AG09319 (cell line): ENCODE measurements around the gene SPATA16.

Experiments used
- DNase-seq: peaks from one replicate; pipeline ENCODE4 v3.0.0-alpha.2; 2010; ENCODE audit warnings: low read depth; ENCODE audit errors: extremely low read depth
- CTCF ChIP-seq: IDR thresholded peaks from 2 replicates; pipeline ENCODE4 v1.5.1; 2011; ENCODE audit warnings: low read depth, mild to moderate bottlenecking, inconsistent platforms, low read length, moderate library complexity

The SPATA16 gene

GRCh38 chr3:172987273-172987672 lies 153.8 kb downstream of the SPATA16 start:
- TF ChIP-seq CTCF, result no peak
- no peak for DNase-seq

GRCh38 chr3:172984914-172985313 lies 156.1 kb downstream of the SPATA16 start:
- DNase-seq, result no peak
- no peak for TF ChIP-seq CTCF

- DNase-seq, result no peak
- TF ChIP-seq CTCF, result no peak
Measured at GRCh38 chr3:172982736-172983364, 158.2 kb downstream of the SPATA16 start.

GRCh38 chr3:172981407-172981983 lies 159.5 kb downstream of the SPATA16 start:
- DNase-seq, result no peak
- TF ChIP-seq CTCF, result no peak

GRCh38 chr3:172980849-172981248 lies 160.2 kb downstream of the SPATA16 start:
- TF ChIP-seq CTCF, result no peak
- no peak for DNase-seq

- DNase-seq, result no peak
- TF ChIP-seq CTCF, result no peak
Measured at GRCh38 chr3:172977696-172978095, 163.3 kb downstream of the SPATA16 start.

- DNase-seq, result no peak
- TF ChIP-seq CTCF, result no peak
Measured at GRCh38 chr3:172974969-172975368, 166.1 kb downstream of the SPATA16 start.
